Activated effector memory CD4-positive, alpha-beta T cell treated with Interleukin-2 at 50 U/mL for 16 hours (primary cell): Measurements from ENCODE around the gene OTOA.
"Not testable (repeated sequence)": the region's sequence is repeated elsewhere in the genome, so short reads cannot be mapped to it uniquely, and the experiment has no call there.

Source experiments
- DNase-seq: peaks from one replicate; pipeline ENCODE4 v3.0.0-alpha.2; 2020

Gene OTOA

DNA sequence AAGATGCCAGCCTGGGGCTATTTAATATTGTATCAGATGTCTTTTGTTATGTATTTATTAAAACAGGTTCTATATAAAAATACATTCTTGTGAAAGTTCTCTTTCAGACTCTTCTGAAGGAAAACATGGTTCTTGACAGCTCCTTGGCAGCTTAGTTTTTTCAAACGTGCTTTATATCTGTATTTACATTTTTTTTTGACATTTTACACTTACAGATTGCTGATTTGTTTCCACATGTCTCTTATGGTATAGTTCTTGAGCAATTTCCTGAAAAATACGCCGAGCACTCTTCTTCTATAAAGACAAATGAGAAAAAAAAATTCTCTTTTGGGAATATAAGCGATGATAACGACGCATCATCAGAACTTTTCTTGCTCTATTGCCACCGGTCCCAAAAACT, 20.9 kb upstream of the OTOA start:
- DNase-seq: no peak

DNA sequence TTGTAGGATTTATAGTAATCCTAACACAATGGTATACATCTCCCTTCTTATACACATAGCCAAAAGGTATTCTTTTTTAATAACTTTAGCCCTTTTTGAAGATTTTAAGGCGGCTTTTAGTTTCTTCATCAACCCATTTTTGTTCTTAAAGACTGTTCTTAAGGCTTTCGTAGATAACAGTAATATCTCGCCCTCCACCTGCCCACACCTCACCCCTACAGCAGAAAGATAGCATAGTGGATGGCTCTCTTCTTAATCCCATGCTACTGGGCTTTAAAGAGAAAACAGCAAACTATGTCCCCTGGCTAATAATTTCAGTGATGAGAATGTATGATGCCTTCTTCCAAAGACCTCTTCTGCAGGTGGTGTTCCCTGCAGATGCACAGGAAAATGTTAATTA, 20.0 kb upstream of the OTOA start:
- DNase-seq: no peak

DNA sequence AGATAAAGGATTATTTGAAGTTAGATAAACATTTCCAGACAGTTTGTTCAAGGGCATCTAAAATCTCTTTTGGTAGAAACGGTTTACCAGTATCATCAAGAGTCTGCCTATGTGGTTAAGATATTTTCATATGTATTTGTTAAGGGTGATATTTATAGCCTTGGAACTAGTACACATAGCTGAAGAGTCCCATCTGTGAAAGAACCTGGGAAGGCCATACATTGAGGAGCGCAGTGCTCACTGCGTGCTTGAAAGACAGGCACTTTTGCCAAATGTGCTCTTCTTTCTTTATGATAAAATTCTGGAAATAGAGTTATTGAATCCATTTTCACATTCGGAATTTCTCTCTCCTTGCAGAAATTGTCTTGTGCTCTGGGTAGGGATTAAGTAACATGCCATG, 19.1 kb upstream of the OTOA start:
- no peak for DNase-seq

DNA sequence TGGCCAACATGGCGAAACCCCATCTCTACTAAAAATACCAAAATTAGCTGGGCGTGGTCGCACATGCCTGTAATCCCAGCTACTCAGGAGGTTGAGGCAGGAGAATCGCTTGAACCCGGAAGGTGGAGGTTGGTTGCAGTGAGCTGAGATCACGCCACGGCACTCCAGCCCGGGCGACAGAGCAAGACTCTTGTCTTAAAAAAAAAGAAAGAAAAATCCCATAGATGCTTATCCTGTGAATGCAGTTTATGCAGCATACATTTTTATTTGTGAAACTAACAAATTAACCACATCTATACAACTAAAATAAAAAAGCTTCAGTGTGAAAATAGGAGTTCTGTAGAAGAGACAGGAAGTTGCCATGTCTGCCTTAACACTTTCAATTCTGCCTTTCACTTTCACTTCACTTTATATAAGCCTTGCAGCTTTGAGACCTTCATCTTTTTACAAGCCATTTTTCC, 18.5 kb upstream of the OTOA start:
- peak; percentile 32 for DNase-seq

DNA sequence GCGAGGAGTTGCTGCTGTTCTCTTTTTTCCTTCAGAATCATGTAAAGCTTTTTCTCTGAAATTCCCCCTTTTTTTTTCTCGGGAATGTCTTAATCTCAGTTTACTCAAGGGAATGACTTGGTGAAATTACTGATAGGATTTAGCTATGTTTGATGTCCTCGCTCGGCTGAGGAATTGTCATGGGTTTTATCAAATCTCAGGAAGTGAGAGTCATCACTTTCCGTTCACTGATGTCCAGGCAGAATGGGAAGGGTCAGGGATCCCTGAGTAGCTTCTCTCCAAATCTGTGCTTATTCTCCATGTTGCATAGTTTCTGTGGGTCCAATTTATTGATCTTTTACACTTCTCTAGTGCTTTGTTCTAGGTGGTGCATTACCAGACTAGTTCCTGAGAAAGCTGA, 17.7 kb upstream of the OTOA start:
- DNase-seq: no peak

DNA sequence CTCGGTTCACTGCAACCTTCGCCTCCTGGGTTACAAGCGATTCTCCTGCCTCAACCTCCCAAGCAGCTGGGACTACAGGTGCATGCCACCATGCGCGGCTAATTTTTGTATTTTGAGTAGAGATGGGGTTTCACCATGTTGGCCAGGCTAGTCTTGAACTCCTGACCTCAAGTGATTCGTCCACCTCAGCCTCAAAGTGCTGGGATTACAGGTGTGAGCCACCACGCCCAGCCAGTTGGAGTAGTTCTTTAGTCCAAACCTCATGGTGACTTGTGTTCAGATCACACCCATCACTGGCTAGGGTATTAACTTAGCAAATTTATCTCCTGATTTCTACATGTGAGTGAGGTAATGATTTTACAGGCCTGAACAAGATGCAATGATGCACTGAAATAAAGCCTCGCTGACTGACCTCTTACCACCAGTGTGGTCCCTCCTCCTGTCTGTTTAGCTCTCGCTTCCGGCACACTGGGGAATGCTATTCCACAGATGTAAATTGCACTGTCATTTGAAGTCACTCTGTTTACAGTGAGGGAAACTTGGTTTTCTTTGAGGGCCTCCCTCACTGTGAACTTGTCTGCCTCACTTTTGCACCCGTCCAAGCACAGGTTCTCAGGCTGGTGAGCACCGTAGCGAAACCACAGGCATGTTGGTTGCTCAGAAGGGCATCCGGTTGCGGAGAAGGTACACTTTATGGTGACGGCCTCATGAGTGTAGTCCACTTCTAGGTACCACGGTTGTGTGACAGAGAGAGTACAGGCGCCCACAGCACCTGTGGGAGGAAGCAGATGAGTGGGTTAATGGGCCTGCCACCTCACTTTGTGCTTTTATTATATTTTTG, 16.8 kb upstream of the OTOA start:
- DNase-seq: peak; percentile 73

DNA sequence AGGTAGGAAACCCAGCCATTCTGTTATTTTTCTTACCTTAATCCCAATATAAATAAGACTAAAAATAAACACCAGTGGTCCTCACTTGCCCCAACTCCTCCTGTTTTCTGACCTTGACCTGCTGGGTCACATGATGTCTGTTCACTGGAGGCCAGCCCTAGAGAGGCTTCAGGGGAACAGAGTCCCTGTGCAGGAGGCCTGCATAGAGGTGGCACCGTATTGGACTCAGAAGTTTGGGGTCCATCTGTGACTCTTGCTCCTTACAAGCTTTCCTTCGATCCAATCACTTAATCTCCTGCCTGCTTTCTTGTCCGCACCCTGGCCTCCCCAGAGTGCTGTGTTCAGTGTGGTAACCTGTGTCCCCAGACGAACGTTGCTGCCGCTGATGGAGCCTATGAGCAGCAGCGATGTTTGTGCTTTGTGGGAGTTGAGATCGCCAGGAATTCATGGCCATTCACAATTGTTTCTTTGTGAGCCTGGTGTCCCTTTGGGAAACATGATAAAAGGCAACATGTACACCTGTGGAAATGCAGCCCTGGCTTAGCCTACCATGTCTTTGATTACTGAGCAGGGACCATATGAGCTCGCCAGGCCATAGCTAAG, 16.1 kb upstream of the OTOA start:
- DNase-seq: no peak

DNA sequence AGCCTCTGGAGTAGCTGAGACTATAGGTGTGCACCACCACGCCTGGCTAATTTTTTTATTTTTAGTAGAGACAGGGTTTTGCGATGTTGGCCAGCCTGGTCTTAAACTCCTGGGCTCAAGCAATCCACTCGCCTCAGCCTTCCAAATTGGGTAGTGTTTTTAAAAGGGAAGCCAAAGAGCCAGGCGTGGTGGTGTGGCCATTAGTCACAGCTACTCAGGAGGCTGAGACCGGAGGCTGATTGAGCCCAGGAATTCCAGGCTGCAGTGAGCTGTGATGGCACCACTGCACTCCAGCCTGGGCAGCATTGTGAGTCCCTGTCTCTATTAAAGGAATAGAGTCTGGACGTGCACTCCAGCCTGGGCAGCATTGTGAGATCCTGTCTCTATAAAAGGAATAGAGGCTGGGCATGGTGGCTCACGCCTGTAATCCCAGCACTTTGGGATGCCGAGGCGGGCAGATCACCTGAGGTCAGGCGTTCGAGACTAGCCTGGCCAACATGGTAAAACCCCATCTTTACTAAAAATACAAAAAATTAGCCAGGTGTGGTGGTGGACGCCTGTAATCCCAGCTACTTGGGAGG, 13.9 kb upstream of the OTOA start:
- DNase-seq: not testable (repeated sequence)

DNA sequence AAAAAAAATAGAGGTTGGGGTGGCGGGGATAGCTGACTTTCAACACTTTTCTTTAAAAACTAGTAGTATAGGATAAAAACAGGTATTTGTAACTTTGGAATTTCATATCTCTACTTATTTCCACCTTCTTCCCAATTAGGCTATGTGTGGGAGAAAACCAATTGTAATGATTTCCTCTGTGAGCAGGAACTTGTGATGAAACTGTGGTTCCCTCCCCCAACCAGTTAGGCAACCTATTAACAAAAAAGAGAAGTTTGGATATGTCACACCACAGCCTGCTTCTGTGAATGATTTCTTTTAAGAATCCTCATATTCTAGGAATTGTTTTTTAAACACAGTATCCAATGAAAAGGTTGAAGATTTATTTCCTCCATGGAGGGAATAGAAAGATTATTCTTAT, 13.2 kb upstream of the OTOA start:
- no peak for DNase-seq

DNA sequence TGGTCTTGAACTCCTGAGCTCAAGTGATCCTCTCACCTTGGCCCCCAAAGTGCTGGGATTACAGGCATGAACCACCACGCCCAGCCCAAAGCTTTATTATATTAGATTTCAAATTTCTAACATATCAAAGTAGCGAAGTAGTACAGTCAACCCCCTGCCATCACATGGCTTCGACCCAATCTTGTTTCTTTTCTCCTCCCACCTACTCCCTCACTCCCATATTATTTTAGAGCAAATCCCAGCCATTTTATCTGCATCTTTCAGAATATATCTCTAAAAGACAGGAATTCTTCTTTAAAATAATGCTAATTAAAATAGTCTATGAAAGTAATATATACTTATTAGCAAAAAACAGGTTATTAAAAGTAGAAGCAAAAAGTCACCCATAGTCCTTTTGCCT, 12.3 kb upstream of the OTOA start:
- DNase-seq: no peak

DNA sequence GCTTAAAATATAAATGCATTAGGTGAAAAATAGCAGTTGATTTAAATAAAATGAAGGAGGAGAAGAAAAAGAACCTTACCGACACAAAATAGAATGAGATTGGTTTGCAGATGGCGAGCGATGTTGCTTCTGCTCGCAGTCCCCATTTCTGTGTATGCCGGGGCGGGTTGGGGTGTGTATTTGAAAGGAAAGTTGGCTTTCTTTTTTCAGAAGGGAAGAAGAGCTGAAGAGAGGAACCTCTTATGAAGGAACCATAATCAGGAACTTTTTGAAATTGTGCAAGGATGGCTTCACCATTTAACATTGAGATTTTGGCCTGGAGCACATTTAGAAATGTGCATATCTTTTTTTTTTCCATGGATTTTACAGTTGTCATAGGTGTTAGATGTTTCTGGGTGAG, 11.3 kb upstream of the OTOA start, which contains the start of gene IGSF6:
TSS of gene IGSF6 (minus strand) at position 156 of the 400 bp plus-strand sequence. CDS start at position 146, 10 bp downstream.
- DNase-seq: no peak

DNA sequence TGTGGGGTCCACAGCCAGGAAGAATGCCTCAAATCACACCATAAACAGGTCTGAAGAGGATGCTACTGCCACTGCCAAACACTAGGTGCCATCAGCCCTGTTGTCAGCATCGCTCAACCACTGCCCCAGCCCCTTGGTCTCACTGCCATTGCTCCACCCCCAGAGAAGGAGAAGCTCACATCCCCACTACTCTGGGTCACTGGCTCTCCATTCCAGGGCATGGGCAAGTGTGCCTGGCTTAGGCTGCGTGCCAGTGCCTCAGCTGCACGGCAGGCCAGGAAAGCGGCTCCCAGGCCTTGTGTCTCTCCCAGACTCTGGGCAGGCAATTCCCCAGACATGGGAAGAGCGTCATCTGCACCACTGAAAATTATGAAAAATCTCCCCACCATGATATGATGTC, 10.2 kb upstream of the OTOA start:
- no peak for DNase-seq

DNA sequence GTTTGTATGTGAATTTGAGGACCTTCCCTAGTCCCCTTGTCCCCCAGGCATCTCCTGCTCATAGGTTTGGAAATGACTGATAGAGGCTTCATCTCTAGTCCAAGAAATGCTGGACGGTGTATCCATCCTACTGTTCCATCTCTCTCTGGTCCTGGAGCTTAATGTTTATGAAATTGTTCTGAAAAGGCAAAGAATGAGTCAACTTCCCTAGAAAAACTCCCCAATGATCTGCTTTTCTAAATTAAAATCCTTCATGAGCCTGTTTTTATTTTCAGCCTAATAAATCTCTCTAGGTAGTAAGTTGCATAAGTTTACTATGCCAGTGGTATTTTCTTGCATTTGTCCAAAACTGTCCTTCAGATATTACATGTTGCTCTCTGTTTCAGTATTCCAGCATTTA, 9.3 kb upstream of the OTOA start:
- no peak for DNase-seq

DNA sequence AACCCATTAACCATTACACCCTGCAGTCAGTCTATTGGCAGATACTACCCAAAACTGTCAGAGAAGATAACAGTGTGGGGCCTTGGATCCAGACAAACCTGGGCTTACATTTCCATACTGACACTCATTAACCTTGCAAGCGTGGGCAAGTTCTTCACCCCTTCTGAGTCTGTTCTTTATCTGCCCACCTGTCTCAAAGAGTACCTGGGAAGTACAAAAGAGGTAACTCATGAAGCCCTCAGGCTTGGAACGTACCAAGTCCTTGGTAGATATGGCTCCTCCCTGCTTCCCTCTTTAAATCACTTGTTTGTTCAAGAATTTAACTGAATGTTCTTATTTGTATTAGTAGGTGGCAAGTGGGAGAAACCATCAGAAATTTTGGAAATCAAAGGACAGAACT, 8.9 kb upstream of the OTOA start:
- DNase-seq: no peak

DNA sequence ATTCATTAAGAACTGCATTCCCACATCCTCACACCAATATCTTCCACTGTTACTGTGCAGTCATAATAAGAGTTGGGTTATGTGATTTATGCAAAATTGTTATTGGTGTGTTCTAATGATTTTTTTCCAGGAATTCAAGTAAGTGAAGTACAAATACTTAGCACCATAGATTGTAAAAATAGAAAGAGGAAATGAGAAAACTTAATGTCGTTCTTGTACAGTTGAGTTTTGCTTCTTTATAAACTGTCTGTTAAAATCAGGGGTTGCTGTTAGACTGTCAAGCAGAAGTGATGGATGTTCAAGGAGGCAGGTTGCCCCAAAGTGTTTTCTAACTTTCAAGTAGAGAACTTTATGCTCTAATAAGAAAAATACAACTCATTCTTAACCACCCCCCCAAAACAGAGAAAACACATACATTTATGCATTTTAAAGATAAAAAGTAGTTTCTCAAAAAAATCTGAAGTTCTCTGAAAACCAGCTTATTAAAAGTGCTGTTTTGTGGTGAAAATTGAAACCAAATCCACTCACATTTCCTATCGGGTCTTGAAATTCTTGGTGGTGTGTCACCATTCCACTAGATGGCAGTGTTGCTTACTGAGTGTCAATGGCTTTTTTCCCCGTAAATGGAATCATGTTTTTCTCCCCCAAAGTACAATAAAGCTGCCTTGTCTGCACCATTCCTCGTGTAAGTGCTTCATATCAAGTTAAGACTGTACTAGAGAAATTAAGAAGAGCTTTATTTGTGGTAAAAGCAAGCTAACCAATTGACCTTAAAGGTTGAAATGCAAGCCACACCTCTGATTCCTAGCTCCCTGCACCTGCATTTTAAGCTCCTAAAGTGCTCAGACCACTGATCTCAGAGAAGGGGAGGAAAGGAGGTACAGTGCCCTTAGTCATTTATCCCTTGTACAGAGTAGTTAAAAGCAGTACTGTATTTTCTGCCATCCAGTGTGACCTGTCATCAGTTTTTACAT, 6.7 kb upstream of the OTOA start:
- DNase-seq: no peak

DNA sequence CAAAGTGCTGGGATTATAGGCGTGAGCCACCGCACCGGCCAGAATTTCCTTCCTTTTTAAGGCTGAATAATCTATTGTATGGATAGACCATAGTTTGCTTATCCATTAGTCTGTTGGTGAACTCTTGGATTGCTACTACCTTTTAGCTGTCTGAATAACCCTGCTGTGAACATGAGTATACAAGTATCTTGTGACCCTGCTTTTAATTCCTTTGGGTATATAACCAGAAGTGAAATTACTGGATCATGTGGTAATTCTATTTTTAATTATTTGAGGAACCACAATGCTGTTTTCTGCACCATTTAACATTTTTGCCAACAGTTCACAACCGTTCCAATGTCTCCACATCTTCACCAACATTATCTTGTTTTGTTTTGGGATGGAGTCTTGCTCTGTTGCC, 4.6 kb upstream of the OTOA start:
- no peak for DNase-seq

DNA sequence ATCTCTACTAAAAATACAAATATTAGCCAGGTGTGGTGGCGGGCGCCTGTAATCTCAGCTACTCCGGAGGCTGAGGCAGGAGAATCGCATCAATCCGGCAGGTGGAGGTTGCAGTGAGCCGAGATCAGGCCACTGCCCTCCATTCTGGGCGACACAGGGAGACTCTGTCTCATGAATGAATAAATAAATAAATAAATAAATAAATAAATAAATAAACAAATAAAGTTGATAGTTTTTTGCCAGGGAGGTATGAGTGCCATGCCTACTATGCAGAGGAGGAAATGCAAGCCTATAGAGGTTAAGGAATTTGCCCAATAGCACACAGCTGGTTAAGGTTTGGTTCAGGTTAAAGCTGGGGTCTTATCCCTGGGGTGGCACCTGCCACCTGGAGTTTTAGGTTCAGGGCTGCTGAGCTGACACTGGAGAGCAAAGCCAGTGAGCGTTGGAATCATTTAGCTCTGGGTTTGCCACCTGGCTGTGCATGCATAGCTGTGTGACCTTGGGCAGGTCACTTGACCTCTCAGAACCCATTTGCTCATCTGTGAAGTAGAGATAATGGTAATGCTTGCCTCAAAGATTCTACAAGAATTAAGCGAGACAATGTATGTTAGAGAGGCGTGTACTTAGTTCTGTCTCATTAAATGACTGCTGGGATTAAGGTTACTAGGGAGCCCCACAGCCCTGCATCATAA, 1.2 kb downstream of the OTOA start:
- DNase-seq: no peak

DNA sequence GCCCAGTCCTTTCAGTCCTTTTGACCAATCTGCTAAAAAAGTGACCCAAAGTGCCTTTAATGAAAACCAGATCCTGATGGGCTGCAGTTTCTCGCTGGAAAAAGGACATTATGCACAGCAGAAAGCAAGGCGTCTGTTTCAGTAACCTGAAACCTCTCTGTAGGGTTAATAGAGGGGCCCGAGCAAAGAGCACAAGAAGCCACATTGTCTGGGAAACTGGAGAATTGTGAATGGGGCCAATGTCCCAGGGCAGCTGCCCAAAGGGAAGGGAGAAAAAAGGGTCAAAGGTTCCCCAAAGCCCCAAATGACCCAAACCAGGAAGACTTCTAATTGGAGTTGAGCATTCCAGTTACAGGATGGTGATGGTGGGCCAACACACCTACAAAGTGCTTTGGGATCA, 3.0 kb downstream of the OTOA start:
- no peak for DNase-seq

DNA sequence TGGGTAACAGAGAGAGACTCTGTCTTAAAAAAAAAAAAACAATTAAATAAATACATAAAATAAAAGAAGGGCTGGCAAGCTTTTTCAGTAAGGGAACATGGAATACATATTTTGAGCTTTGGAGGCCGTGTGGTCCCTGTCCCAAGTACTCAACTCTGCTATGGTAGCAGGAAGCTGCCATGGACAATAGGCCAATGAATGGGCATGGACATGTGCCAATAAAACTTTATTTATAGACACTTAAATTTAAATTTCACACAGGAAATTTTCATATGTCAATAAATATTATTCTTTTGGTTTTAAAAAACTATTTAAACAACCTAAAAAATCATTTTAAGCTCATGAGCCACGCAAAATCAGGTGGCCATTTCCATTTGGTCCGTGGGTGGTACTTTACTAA, 3.8 kb downstream of the OTOA start:
- DNase-seq: no peak

DNA sequence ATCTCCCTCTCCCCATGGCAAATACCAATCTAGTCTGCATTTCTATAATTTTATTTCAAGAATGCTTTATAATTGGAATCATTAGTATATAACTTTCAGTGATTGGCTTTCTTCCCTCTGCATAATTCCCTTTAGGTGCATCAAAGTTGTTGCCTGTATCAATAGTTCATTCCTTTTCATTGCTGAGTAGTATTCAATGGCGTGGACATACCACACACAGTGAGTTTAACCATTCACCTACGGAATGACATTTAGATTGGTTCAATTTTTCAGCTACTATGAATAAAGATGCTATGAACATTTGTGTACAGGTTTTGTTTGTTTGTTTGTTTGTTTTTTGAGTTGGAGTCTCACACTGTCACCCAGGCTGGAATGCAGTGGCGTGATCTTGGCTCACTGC, 9.7 kb downstream of the OTOA start:
- no peak for DNase-seq

DNA sequence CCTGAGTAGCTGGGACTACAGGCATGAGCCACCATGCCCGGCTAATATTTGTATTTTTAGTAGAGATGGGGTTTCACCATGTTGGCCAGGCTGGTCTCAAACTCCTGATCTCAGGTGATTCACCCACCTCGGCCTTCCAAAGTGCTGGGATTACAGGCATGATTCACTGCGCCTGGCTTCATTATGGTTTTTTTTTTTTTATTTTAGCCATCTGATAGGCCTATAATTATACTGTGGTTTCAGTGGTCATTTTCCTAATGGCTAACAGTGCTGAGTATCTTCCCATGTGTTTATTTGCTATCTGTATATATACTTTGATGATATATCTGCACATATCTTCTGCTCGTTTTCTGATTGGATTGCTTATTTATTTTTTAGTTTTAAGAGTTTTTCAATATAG, 10.7 kb downstream of the OTOA start:
- not testable (repeated sequence) for DNase-seq

DNA sequence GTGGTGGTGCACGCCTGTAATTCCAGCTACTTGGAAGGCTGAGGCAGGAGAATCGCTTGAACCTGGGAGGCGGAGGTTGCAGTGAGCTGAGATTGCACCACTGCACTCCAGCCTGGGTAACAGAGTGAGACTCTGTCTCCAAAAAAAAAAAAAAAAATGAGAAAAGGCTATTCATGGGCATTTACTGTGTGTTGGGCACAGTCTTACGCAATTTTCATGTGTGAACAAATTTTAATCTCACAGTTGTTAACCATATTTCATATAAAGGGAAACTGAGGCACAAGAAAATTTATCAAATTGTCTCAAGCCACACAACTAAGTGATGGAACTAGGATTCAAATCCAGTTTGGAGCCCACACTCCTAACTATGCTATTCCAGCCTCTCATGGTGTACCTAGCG, 16.9 kb downstream of the OTOA start:
- DNase-seq: not testable (repeated sequence)
